SW 1271 (cell line): ENCODE data around the gene RAI1.

Source experiments
- DNase-seq, 2 experiments: peaks; one replicate each; lab custom pipeline; 2025; lab: John Stamatoyannopoulos, UW

Gene RAI1

GRCh38 chr17:17719199-17719940 lies 38.1 kb downstream of the RAI1 start:
- no peak for DNase-seq

- no peak for DNase-seq
These were observed 38.8 kb downstream of the RAI1 start for GRCh38 chr17:17719966-17720543.

GRCh38 chr17:17721140-17721668 lies 39.9 kb downstream of the RAI1 start:
- no peak for DNase-seq

GRCh38 chr17:17722081-17722905 lies 41.0 kb downstream of the RAI1 start:
- no peak for DNase-seq

GRCh38 chr17:17722906-17723353 lies 41.7 kb downstream of the RAI1 start:
- no peak for DNase-seq

GRCh38 chr17:17723354-17724261 lies 42.4 kb downstream of the RAI1 start:
- no peak for DNase-seq

- DNase-seq = no peak
These were observed 43.2 kb downstream of the RAI1 start for GRCh38 chr17:17724307-17725010.

- no peak for DNase-seq
These were observed 43.9 kb downstream of the RAI1 start for GRCh38 chr17:17725011-17725751.

- no peak for DNase-seq
These were observed 44.6 kb downstream of the RAI1 start for GRCh38 chr17:17725752-17726457.

- DNase-seq = no peak
These were observed 45.3 kb downstream of the RAI1 start for GRCh38 chr17:17726458-17727060.

GRCh38 chr17:17727111-17727659 lies 45.9 kb downstream of the RAI1 start:
- no peak for DNase-seq

GRCh38 chr17:17728146-17728545 lies 46.9 kb downstream of the RAI1 start:
- DNase-seq = no peak

- DNase-seq = no peak
These were observed 47.4 kb downstream of the RAI1 start for GRCh38 chr17:17728550-17729251.

GRCh38 chr17:17729620-17730249 lies 48.5 kb downstream of the RAI1 start:
- peak in 1 of 2 experiments; percentile 27 for DNase-seq

- no peak for DNase-seq
These were observed 49.1 kb downstream of the RAI1 start for GRCh38 chr17:17730250-17730935.

GRCh38 chr17:17732444-17732843 lies 51.2 kb downstream of the RAI1 start:
- no peak for DNase-seq
